Panc1 (cell line): Measurements from ENCODE around the gene BTBD19. TPM values are rescaled to one million over a fixed set of nuclear protein-coding genes. Genes with fewer than 3 reads are reported as not detected.

Experiments
- ATAC-seq: fragments of 200-7000 bp; cut with Tn5 transposase; 2 replicates; pipeline ENCODE4 v1.9.1; 2020; ENCODE audit warnings: mild to moderate bottlenecking, moderate library complexity
- BruUV-seq: library from RNA; stranded (reverse); fragments of 400-500 nt; replicated peaks from 2 replicates; lab custom pipeline; 2021; lab: Mats Ljungman, UMichigan
- CTCF ChIA-PET: fragments of 300-600 bp; sonication (Branson Sonifier 250); formaldehyde crosslinking; loops from one replicate; lab custom pipeline; 2022; ENCODE audit warnings: antibody characterized with exemption; lab: Charles Lee
- POLR2A ChIA-PET: fragments of 300-600 bp; sonication (Branson Sonifier 250); formaldehyde crosslinking; loops from one replicate; lab custom pipeline; 2022; ENCODE audit warnings: antibody characterized with exemption; lab: Charles Lee
- DNase-seq: peaks from one replicate; pipeline ENCODE4 v3.0.0-alpha.2; 2010; ENCODE audit warnings: low read depth, low spot score
- H3K27ac ChIP-seq: 2 replicates; pipeline ENCODE4 v1.5.1; 2011; ENCODE audit warnings: mild to moderate bottlenecking, low read length, inconsistent platforms
- H3K27me3 ChIP-seq: fragments of 200-500 bp; sonication (Bioruptor generic); 2 replicates; pipeline ENCODE4 v1.6.0; 2014; ENCODE audit warnings: low read length, inconsistent platforms; ENCODE audit not compliant: control insufficient read depth, insufficient read depth
- H3K36me3 ChIP-seq: fragments of 200-500 bp; sonication (Bioruptor generic); 2 replicates; pipeline ENCODE4 v1.5.1; 2014; ENCODE audit warnings: inconsistent platforms, mild to moderate bottlenecking, low read length, moderate library complexity; ENCODE audit not compliant: control insufficient read depth, insufficient read depth
- H3K4me1 ChIP-seq: 2 replicates; pipeline ENCODE4 v1.5.1; 2011; ENCODE audit warnings: inconsistent platforms, mild to moderate bottlenecking, low read length, moderate library complexity; ENCODE audit not compliant: control insufficient read depth, insufficient read depth
- H3K4me3 ChIP-seq, 2 experiments: 2 replicates each; pipeline ENCODE4 v1.5.1; 2011 to 2012; ENCODE audit warnings: low read depth in 2 of 2, low read length in 2 of 2, mild to moderate bottlenecking in 2 of 2, inconsistent platforms in 1 of 2, moderate library complexity in 1 of 2
- H3K9me3 ChIP-seq: fragments of 200-500 bp; sonication (Bioruptor generic); 2 replicates; pipeline ENCODE4 v1.5.1; 2014; ENCODE audit warnings: low read depth, mild to moderate bottlenecking, inconsistent platforms, low read length, moderate library complexity; ENCODE audit not compliant: control insufficient read depth, insufficient read depth
- POLR2AphosphoS5 ChIP-seq: IDR thresholded peaks from 2 replicates; pipeline ENCODE4 v1.6.1; 2012; ENCODE audit warnings: mild to moderate bottlenecking, low read depth, low read length, moderate library complexity
- SIN3A ChIP-seq: IDR thresholded peaks from 2 replicates; pipeline ENCODE4 v1.6.1; 2012; ENCODE audit warnings: low read depth, mild to moderate bottlenecking, low read length, moderate library complexity, borderline replicate concordance; ENCODE audit not compliant: insufficient read depth
- TCF7L2 ChIP-seq: IDR thresholded peaks from 2 replicates; pipeline ENCODE4 v1.6.1; 2011; ENCODE audit warnings: mild to moderate bottlenecking, low read depth, low read length, inconsistent platforms
- in situ Hi-C: cut with HindIII; loops from 2 replicates; pipeline ENCODE4 v1.10.0; 2016; ENCODE audit warnings: low sequenced_read_pairs, low pct_unique_long_range_greater_than_20kb
- intact Hi-C: fragments of 100-400 bp; cut with micrococcal nuclease; formaldehyde crosslinking; loops from one replicate; pipeline ENCODE4 v1.10.0; 2022; ENCODE audit not compliant: unreplicated experiment
- total RNA-seq: library from RNA; stranded (reverse); gene quantifications from one replicate; pipeline ENCODE4 v1.2.1, GENCODE V29; 2021; ENCODE audit not compliant: unreplicated experiment
- TF ChIP-seq, protein P1 (sequence below), 2 experiments: IDR thresholded peaks; 2 replicates each; pipeline ENCODE4 v1.6.1; 2011 to 2012; ENCODE audit warnings: low read depth in 2 of 2, control low read depth in 1 of 2, low read length in 1 of 2, mild to moderate bottlenecking in 1 of 2, moderate library complexity in 1 of 2; ENCODE audit not compliant: insufficient read depth in 1 of 2
- TF ChIP-seq, protein P2 (sequence below): fragments of 450-650 bp; IDR thresholded peaks from 2 replicates; pipeline ENCODE4 v1.5.1; 2017; ENCODE audit warnings: mild to moderate bottlenecking

BTBD19 gene
- total RNA-seq, 1 experiment from 2014 or later = 2.6 TPM

- intact Hi-C loops (no loop called here), in situ Hi-C loops (no loop called here)
- H3K9me3 ChIP-seq = no peaks in the 10 kb centered on the region
- no peaks in the 10 kb centered on the region for H3K36me3 ChIP-seq
- ChIA-PET CTCF (interaction anchor here (1.1 kb wide), 1 partner anchor 13 kb away, joined by 3 read pairs; no protein-coding TSS in a partner anchor), POLR2A (no interaction called here)
- no peaks in the 10 kb centered on the region for H3K27me3 ChIP-seq
- ATAC-seq (no peak), DNase-seq (no peak)
- H3K4me1 ChIP-seq = no peaks in the 10 kb centered on the region
- no peak overlapping the region for H3K27ac ChIP-seq
- H3K4me3 ChIP-seq = no peak overlapping the region
- BruUV-seq = no TSS peak
- no peak for TF ChIP-seq TCF7L2
- TF ChIP-seq POLR2AphosphoS5 = no peak
- no peak for TF ChIP-seq SIN3A
- TF ChIP-seq, protein P1, sequence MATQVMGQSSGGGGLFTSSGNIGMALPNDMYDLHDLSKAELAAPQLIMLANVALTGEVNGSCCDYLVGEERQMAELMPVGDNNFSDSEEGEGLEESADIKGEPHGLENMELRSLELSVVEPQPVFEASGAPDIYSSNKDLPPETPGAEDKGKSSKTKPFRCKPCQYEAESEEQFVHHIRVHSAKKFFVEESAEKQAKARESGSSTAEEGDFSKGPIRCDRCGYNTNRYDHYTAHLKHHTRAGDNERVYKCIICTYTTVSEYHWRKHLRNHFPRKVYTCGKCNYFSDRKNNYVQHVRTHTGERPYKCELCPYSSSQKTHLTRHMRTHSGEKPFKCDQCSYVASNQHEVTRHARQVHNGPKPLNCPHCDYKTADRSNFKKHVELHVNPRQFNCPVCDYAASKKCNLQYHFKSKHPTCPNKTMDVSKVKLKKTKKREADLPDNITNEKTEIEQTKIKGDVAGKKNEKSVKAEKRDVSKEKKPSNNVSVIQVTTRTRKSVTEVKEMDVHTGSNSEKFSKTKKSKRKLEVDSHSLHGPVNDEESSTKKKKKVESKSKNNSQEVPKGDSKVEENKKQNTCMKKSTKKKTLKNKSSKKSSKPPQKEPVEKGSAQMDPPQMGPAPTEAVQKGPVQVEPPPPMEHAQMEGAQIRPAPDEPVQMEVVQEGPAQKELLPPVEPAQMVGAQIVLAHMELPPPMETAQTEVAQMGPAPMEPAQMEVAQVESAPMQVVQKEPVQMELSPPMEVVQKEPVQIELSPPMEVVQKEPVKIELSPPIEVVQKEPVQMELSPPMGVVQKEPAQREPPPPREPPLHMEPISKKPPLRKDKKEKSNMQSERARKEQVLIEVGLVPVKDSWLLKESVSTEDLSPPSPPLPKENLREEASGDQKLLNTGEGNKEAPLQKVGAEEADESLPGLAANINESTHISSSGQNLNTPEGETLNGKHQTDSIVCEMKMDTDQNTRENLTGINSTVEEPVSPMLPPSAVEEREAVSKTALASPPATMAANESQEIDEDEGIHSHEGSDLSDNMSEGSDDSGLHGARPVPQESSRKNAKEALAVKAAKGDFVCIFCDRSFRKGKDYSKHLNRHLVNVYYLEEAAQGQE (IDR thresholded peaks at IDR 0.05; ENCODE audit: insufficient read depth in 1 of 2, low read depth in 2 of 2, low read length in 1 of 2) = no peak
- TF ChIP-seq, protein P2, sequence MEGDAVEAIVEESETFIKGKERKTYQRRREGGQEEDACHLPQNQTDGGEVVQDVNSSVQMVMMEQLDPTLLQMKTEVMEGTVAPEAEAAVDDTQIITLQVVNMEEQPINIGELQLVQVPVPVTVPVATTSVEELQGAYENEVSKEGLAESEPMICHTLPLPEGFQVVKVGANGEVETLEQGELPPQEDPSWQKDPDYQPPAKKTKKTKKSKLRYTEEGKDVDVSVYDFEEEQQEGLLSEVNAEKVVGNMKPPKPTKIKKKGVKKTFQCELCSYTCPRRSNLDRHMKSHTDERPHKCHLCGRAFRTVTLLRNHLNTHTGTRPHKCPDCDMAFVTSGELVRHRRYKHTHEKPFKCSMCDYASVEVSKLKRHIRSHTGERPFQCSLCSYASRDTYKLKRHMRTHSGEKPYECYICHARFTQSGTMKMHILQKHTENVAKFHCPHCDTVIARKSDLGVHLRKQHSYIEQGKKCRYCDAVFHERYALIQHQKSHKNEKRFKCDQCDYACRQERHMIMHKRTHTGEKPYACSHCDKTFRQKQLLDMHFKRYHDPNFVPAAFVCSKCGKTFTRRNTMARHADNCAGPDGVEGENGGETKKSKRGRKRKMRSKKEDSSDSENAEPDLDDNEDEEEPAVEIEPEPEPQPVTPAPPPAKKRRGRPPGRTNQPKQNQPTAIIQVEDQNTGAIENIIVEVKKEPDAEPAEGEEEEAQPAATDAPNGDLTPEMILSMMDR = no peak
Observed at GRCh38 chr1:44849575-44850132, 41.3 kb downstream of the BTBD19 start.

DNA sequence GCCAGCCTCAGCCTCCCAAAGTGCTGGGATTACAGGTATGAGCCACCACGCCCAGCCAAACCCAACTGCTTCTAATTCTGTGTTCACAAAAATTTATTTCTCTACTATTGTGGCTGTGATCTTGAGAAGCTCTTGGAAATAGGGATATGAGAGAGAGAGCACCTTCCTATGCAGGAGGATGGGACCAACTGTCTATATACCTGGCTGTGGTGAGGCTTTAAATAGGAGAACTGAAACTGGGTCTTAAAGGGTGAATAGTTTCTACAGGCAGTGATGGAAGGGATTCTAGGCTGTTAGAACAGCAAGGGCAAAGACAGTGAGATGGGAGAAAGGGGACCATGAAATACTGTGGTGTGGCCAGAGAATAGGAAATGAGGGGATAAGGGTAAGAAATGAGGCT is 43.0 kb downstream of the BTBD19 start:
- no peaks in the 10 kb centered on the region for H3K4me1 ChIP-seq
- ChIA-PET POLR2A (no interaction called here), CTCF (no interaction called here)
- H3K4me3 ChIP-seq = no peak overlapping the region
- TF ChIP-seq POLR2AphosphoS5 (no peak), TCF7L2 (no peak), SIN3A (no peak)
- TF ChIP-seq, protein P1 (IDR thresholded peaks at IDR 0.05; ENCODE audit: insufficient read depth in 1 of 2, low read depth in 2 of 2, low read length in 1 of 2) = no peak
- TF ChIP-seq, protein P2 = no peak
- in situ Hi-C loops (no loop called here), intact Hi-C loops (no loop called here)
- BruUV-seq = no TSS peak
- DNase-seq (no peak), ATAC-seq (no peak)
- no peaks in the 10 kb centered on the region for H3K27me3 ChIP-seq
- H3K27ac ChIP-seq = no peak overlapping the region
- no peaks in the 10 kb centered on the region for H3K9me3 ChIP-seq
- no peaks in the 10 kb centered on the region for H3K36me3 ChIP-seq
